B cell (primary cell): Measurements from ENCODE around the gene VMO1. TPM values are rescaled to one million over a fixed set of nuclear protein-coding genes. Genes with fewer than 3 reads are reported as not detected.

Source experiments
- ATAC-seq: fragments of 200-7000 bp; cut with Tn5 transposase; one replicate; pipeline ENCODE4 v1.10.0; 2021; ENCODE audit warnings: low read depth, mild to moderate bottlenecking, moderate number of reproducible peaks, moderate library complexity
- CTCF ChIA-PET: fragments of 350-600 bp; sonication (Branson Sonifier 250); formaldehyde crosslinking; loops from one replicate; lab custom pipeline; 2021; ENCODE audit warnings: antibody characterized with exemption, inconsistent platforms; lab: Charles Lee
- POLR2A ChIA-PET: fragments of 350-600 bp; sonication (Branson Sonifier 250); formaldehyde crosslinking; loops from one replicate; lab custom pipeline; 2021; ENCODE audit warnings: antibody characterized with exemption; lab: Charles Lee
- DNase-seq: peaks from one replicate; pipeline ENCODE4 v3.0.0; 2013
- H2AFZ ChIP-seq: 2 replicates; pipeline ENCODE4 v1.6.1; 2012; ENCODE audit warnings: mild to moderate bottlenecking, low read depth, low read length; ENCODE audit not compliant: insufficient read depth, poor library complexity, severe bottlenecking
- H3K27ac ChIP-seq, 2 donors: 1 replicate in 1 of 2; 2 replicates in 1 of 2; pipeline ENCODE4 v1.5.1; 2012 to 2013; ENCODE audit warnings: low read length in 2 of 2, mild to moderate bottlenecking in 2 of 2, moderate library complexity in 1 of 2
- H3K27me3 ChIP-seq, 4 experiments: fragments of 200-600 bp in 1 of 4; sonication (generic) in 1 of 4; replicated peaks in 1 of 4; 1 replicate in 2 of 4; 2 replicates in 2 of 4; pipeline versions ENCODE4 v1.6.1 to v1.7.0; 2013 to 2016; ENCODE audit warnings: low read length in 3 of 4, mild to moderate bottlenecking in 2 of 4, mixed read lengths in 1 of 4, moderate library complexity in 1 of 4; ENCODE audit not compliant: insufficient read depth in 4 of 4, control insufficient read depth in 3 of 4; ENCODE audit errors: control extremely low read depth in 1 of 4
- H3K36me3 ChIP-seq, 2 experiments: replicated peaks in 1 of 2; 1 replicate in 1 of 2; 2 replicates in 1 of 2; pipeline versions ENCODE4 v1.6.1 to v1.7.1; 2013; ENCODE audit warnings: low read length in 1 of 2; ENCODE audit not compliant: insufficient read depth in 2 of 2, control insufficient read depth in 1 of 2; ENCODE audit errors: control extremely low read depth in 1 of 2, extremely low read depth in 1 of 2
- H3K4me1 ChIP-seq, 2 donors: fragments of 200-600 bp in 1 of 2; sonication (generic) in 1 of 2; 1 replicate in 1 of 2; 2 replicates in 1 of 2; pipeline versions ENCODE4 v1.5.1 to v1.6.1; 2013 to 2017; ENCODE audit warnings: low read length in 2 of 2; ENCODE audit not compliant: control insufficient read depth in 2 of 2, insufficient read depth in 2 of 2
- H3K4me2 ChIP-seq: replicated peaks from 2 replicates; pipeline ENCODE3; 2012; ENCODE audit warnings: mild to moderate bottlenecking, low read depth, low read length; ENCODE audit not compliant: poor library complexity, severe bottlenecking
- H3K4me3 ChIP-seq, 5 experiments: fragments of 200-600 bp in 1 of 5; sonication (generic) in 1 of 5; 1 replicate in 3 of 5; 2 replicates in 2 of 5; pipeline versions ENCODE4 v1.5.1 to v1.7.0; 2011 to 2016; ENCODE audit warnings: low read length in 4 of 5, mild to moderate bottlenecking in 4 of 5, low read depth in 2 of 5, control low read depth in 1 of 5, moderate library complexity in 1 of 5; ENCODE audit not compliant: insufficient read depth in 1 of 5; ENCODE audit errors: control extremely low read depth in 1 of 5, extremely low read depth in 1 of 5
- H3K79me2 ChIP-seq: fragments of 200-600 bp; sonication (generic); one replicate; pipeline ENCODE4 v1.6.0; 2016; ENCODE audit warnings: low read length; ENCODE audit not compliant: control insufficient read depth, insufficient read depth
- H3K9ac ChIP-seq: fragments of 200-600 bp; sonication (generic); 2 replicates; pipeline ENCODE4 v1.6.1; 2017; ENCODE audit warnings: mild to moderate bottlenecking, low read length, moderate library complexity
- H3K9me3 ChIP-seq, 3 donors: one replicate each; pipeline versions ENCODE4 v1.6.1 to v1.7.1; 2013; ENCODE audit warnings: low read length in 2 of 3; ENCODE audit not compliant: control insufficient read depth in 2 of 3, insufficient read depth in 1 of 3; ENCODE audit errors: control extremely low read depth in 1 of 3
- H4K20me1 ChIP-seq: 2 replicates; pipeline ENCODE4 v1.6.0; 2012; ENCODE audit warnings: mild to moderate bottlenecking, low read length; ENCODE audit not compliant: insufficient read depth, control insufficient read depth, poor library complexity, severe bottlenecking
- H3K27ac Mint-ChIP-seq: one replicate; pipeline ENCODE4 v1.8.0; 2021; ENCODE audit warnings: mixed read lengths
- H3K27me3 Mint-ChIP-seq: one replicate; pipeline ENCODE4 v1.8.0; 2021; ENCODE audit warnings: mixed read lengths
- H3K4me1 Mint-ChIP-seq: one replicate; pipeline ENCODE4 v1.8.0; 2021; ENCODE audit warnings: mixed read lengths
- H3K4me3 Mint-ChIP-seq: one replicate; pipeline ENCODE4 v1.8.0; 2021; ENCODE audit warnings: mixed read lengths
- H3K9me3 Mint-ChIP-seq: one replicate; pipeline ENCODE4 v1.8.0; 2022; ENCODE audit warnings: mixed read lengths; ENCODE audit not compliant: insufficient read depth
- CTCF ChIP-seq: fragments of 200-600 bp; IDR thresholded peaks from one replicate; pipeline ENCODE4 v1.8.0; 2022; ENCODE audit warnings: antibody characterized with exemption, mild to moderate bottlenecking
- EZH2 ChIP-seq: IDR thresholded peaks from 2 replicates; pipeline ENCODE4 v1.6.1; 2012; ENCODE audit warnings: borderline replicate concordance, low read depth, mild to moderate bottlenecking, moderate library complexity, low read length; ENCODE audit not compliant: insufficient read depth, poor library complexity, severe bottlenecking
- WGBS: methylation state at CpG from one replicate; pipeline ENCODE4 v1.1.5; 2013; ENCODE audit warnings: missing lambda C conversion rate; ENCODE audit not compliant: insufficient coverage; 5-methylcytosine and 5-hydroxymethylcytosine counted together
- intact Hi-C: fragments of 100-400 bp; cut with micrococcal nuclease; formaldehyde crosslinking; loops from one replicate; pipeline ENCODE4 v1.10.0; 2022
- polyA plus RNA-seq: library from polyadenylated mRNA; depleted of rRNA; stranded (reverse); fragments of >200 nt; gene quantifications from 2 replicates; pipeline ENCODE4 v1.2.3, GENCODE V29; 2012
- total RNA-seq, 2 donors: library from RNA; stranded (reverse); fragments of 120-200 nt in 1 of 2; gene quantifications; 1 replicate in 1 of 2; 2 replicates in 1 of 2; pipeline versions ENCODE4 v1.2.3 to v1.2.4, GENCODE V29; 2013 to 2022

Gene VMO1
- total and polyA plus RNA-seq, 2 donors (not counting 1 experiment from before 2014, with no cell fraction given): 0.57 TPM; not detected in 1

GRCh38 chr17:4833941-4834680 is 47.9 kb upstream of the VMO1 start:
- Mint-ChIP-seq H3K4me3 (peak overlapping the region; percentile 86), H3K27me3 (no peaks in the 10 kb centered on the region), H3K4me1 (peaks cover 29% of the 10 kb centered on the region), H3K27ac (peak overlapping the region; percentile 77), H3K9me3 (no peaks in the 10 kb centered on the region)
- Histone ChIP-seq H3K4me2 (peak overlapping the region; percentile 94), H3K79me2 (peaks cover 62% of the 10 kb centered on the region), H3K4me3 (peak overlapping the region; percentile 54 to 86 (median 79)), H3K36me3 (peaks cover 0 to 10% of the 10 kb centered on the region in 2 experiments), H3K27me3 (no peaks in the 10 kb centered on the region), H3K9me3 (no peaks in the 10 kb centered on the region), H2AFZ (peak overlapping the region; percentile 88), H3K27ac (peak overlapping the region; percentile 47 to 85), H3K4me1 (peaks cover 21 to 26% of the 10 kb centered on the region in 2 donors), H4K20me1 (peaks cover 51% of the 10 kb centered on the region), H3K9ac (peak overlapping the region; percentile 82)
- intact Hi-C loops: loop anchor here (1.0 to 2.0 kb wide), 6 partner anchors 27 to 133 kb away; partner anchors contain the start of genes ARRB2, MED11, PLD2 and PSMB6
- TF ChIP-seq EZH2 (no peak), CTCF (no peak)
- ATAC-seq (no peak), DNase-seq (peak; percentile 30)
- ChIA-PET POLR2A (no interaction called here), CTCF (interaction anchor here (1.1 kb wide), 2 partner anchors 27 to 44 kb away, joined by 3 to 5 read pairs; partner anchors contain the start of gene PLD2)
- 16% methylated on average over 8 of the region's 15 CpGs for WGBS
